ENCODE measurements around the gene CAMTA1. TPM values are rescaled to one million over a fixed set of nuclear protein-coding genes. Genes with fewer than 3 reads are reported as not detected.

CAMTA1 gene
- total RNA-seq, 3 donors from 2014 or later, result 73.4 to 114 (median 82.6) TPM

GRCh38 chr1:7097938-7098592 is 312.8 kb downstream of the CAMTA1 start:
- ATAC-seq, result no peak
- no peak for DNase-seq
- TF ChIP-seq, protein P1, sequence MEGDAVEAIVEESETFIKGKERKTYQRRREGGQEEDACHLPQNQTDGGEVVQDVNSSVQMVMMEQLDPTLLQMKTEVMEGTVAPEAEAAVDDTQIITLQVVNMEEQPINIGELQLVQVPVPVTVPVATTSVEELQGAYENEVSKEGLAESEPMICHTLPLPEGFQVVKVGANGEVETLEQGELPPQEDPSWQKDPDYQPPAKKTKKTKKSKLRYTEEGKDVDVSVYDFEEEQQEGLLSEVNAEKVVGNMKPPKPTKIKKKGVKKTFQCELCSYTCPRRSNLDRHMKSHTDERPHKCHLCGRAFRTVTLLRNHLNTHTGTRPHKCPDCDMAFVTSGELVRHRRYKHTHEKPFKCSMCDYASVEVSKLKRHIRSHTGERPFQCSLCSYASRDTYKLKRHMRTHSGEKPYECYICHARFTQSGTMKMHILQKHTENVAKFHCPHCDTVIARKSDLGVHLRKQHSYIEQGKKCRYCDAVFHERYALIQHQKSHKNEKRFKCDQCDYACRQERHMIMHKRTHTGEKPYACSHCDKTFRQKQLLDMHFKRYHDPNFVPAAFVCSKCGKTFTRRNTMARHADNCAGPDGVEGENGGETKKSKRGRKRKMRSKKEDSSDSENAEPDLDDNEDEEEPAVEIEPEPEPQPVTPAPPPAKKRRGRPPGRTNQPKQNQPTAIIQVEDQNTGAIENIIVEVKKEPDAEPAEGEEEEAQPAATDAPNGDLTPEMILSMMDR (IDR thresholded peaks at IDR 0.05), result no peak
- Histone ChIP-seq H3K9me3 (no peaks in the 10 kb centered on the region), H3K36me3 (ENCODE audit: low read depth) (no peaks in the 10 kb centered on the region), H3K4me3 (no peak overlapping the region), H3K4me1 (ENCODE audit: low read depth) (no peaks in the 10 kb centered on the region)
- intact Hi-C loops (cut with DNase I, micrococcal nuclease), result no loop called here

DNA sequence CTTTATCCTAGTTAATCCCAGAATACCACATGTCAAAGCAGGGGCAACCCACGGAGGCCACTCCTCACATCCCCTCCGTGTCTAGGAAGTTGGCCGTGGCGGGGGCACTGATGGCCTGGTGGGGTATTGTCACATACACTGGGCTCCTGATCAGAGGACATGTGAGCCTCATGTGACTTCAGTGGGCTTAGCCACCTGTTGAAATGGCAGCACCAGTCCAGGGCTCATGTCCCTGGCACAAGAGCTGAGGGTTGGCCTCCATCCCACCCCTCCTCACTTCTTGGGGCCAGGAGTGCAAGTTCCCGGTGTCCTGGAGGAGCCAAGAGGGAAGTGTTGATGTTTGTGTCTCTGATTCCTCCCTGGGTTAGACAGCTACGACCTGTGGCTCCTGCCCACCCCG is 313.4 kb downstream of the CAMTA1 start:
- ATAC-seq (no peak), DNase-seq (no peak)
- TF ChIP-seq, protein P1 (IDR thresholded peaks at IDR 0.05), result no peak
- intact Hi-C loops (cut with DNase I, micrococcal nuclease), result no loop called here
- Histone ChIP-seq H3K36me3 (ENCODE audit: low read depth) (no peaks in the 10 kb centered on the region), H3K4me3 (no peak overlapping the region), H3K9me3 (no peaks in the 10 kb centered on the region), H3K4me1 (ENCODE audit: low read depth) (no peaks in the 10 kb centered on the region)

GRCh38 chr1:7100479-7100878 is 315.2 kb downstream of the CAMTA1 start:
- DNase-seq (no peak), ATAC-seq (no peak)
- H3K36me3 ChIP-seq (ENCODE audit: low read depth), result no peaks in the 10 kb centered on the region
- H3K4me3 ChIP-seq, result no peak overlapping the region
- no peaks in the 10 kb centered on the region for H3K9me3 ChIP-seq
- intact Hi-C loops (cut with DNase I, micrococcal nuclease), result no loop called here
- H3K4me1 ChIP-seq (ENCODE audit: low read depth), result no peaks in the 10 kb centered on the region
- TF ChIP-seq, protein P1 (IDR thresholded peaks at IDR 0.05), result no peak

GRCh38 chr1:7101187-7101586 is 315.9 kb downstream of the CAMTA1 start:
- no peak for ATAC-seq
- TF ChIP-seq, protein P1 (IDR thresholded peaks at IDR 0.05), result no peak
- no peaks in the 10 kb centered on the region for H3K36me3 ChIP-seq (ENCODE audit: low read depth)

GRCh38 chr1:7103361-7103782 is 318.1 kb downstream of the CAMTA1 start:
- intact Hi-C loops (cut with DNase I, micrococcal nuclease), result no loop called here
- no peak overlapping the region for H3K4me3 ChIP-seq
- TF ChIP-seq, protein P1 (IDR thresholded peaks at IDR 0.05), result no peak
- H3K36me3 ChIP-seq (ENCODE audit: low read depth), result no peaks in the 10 kb centered on the region
- no peaks in the 10 kb centered on the region for H3K9me3 ChIP-seq
- ATAC-seq (no peak), DNase-seq (no peak)
- no peaks in the 10 kb centered on the region for H3K4me1 ChIP-seq (ENCODE audit: low read depth)

More at GRCh38 chr1:7101187-7101586, 315.9 kb downstream of the CAMTA1 start:
- Histone ChIP-seq H3K4me1 (ENCODE audit: low read depth) (no peaks in the 10 kb centered on the region), H3K4me3 (no peak overlapping the region), H3K9me3 (no peaks in the 10 kb centered on the region)
- DNase-seq, result no peak
- intact Hi-C loops (cut with DNase I, micrococcal nuclease), result no loop called here

Data from mucosa of descending colon (tissue), 3 donors.